ENCODE measurements around the gene NIPBL.
"Not testable (repeated sequence)": the region's sequence is repeated elsewhere in the genome, so short reads cannot be mapped to it uniquely, and the experiment has no call there.

The NIPBL gene

DNA sequence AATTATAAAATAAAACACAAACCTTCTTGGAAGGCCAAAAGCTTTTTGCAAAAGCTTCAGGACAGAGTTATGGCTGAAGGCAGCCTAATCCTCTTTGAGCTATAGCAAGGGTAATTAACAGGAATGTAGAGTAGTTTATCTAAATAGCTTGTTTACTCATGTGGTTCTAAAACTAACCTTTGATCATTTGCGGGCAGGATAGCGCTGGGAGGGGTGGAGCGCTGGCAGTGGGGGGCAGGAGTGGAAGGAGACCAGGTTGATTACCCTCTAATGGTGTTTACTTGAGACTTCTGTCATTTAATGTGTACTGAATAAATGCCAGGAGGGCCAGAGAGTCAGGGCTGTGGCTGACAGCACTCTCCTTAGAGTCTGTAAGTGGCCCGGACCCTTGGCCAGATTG lies 217.2 kb downstream of the NIPBL start:
- H3K4me1 ChIP-seq (ENCODE audit: control extremely low read depth in 1 of 4, control insufficient read depth in 4 of 4, insufficient read depth in 4 of 4, low read length in 3 of 4); DNase-seq; H3K4me3 ChIP-seq (ENCODE audit: control insufficient read depth in 1 of 7, extremely low read depth in 1 of 7, insufficient read depth in 4 of 7, low read depth in 2 of 7, low read length in 6 of 7); H3K27me3 ChIP-seq (replicated peaks in 2 of 5; ENCODE audit: control insufficient read depth in 4 of 5, insufficient read depth in 5 of 5, low read length in 4 of 5); H3K9me3 ChIP-seq (ENCODE audit: control extremely low read depth in 1 of 5, control insufficient read depth in 4 of 5, insufficient read depth in 2 of 5, low read depth in 1 of 5, low read length in 4 of 5); H3K36me3 ChIP-seq (ENCODE audit: control insufficient read depth in 4 of 4, insufficient read depth in 4 of 4, low read length in 3 of 4); POLR2A ChIA-PET; H3K27ac ChIP-seq (ENCODE audit: insufficient read depth in 1 of 2, low read depth in 1 of 2, low read length in 2 of 2, poor library complexity in 1 of 2, severe bottlenecking in 2 of 2): not testable (repeated sequence)
- WGBS (ENCODE audit: insufficient coverage), result 100% methylated on average over 4 of the region's 4 CpGs
- CTCF ChIA-PET, result interaction anchor here (0.9 kb wide), 1 partner anchor 80 kb away, joined by 3 read pairs; no protein-coding TSS in a partner anchor

DNA sequence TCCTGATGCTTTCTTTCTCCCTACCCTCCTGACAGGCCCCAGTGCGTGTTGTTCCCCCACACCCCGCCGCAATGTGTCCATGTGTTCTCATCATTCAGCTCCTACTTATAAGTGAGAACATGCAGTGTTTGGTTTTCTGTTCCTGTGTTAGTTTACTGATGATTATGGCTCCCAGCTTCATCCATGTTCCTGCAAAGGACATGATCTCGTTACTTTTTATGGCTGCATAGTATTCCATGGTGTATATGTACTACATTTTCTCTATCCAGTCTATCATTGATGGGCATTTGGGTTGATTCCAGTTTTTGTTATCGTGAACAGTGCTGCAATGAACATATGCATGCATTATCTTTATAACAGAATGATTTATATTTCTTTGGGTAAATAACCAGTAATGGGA lies 222.7 kb downstream of the NIPBL start:
- 100% methylated on average over 1 of the region's 5 CpGs for WGBS (ENCODE audit: insufficient coverage)
- H3K4me3 ChIP-seq (ENCODE audit: control insufficient read depth in 1 of 7, extremely low read depth in 1 of 7, insufficient read depth in 4 of 7, low read depth in 2 of 7, low read length in 6 of 7); DNase-seq; H3K27me3 ChIP-seq (replicated peaks in 2 of 5; ENCODE audit: control insufficient read depth in 4 of 5, insufficient read depth in 5 of 5, low read length in 4 of 5); H3K27ac ChIP-seq (ENCODE audit: insufficient read depth in 1 of 2, low read depth in 1 of 2, low read length in 2 of 2, poor library complexity in 1 of 2, severe bottlenecking in 2 of 2); H3K4me1 ChIP-seq (ENCODE audit: control extremely low read depth in 1 of 4, control insufficient read depth in 4 of 4, insufficient read depth in 4 of 4, low read length in 3 of 4); POLR2A ChIA-PET: not testable (repeated sequence)
- CTCF ChIA-PET, result interaction anchor here (1.0 kb wide), 1 partner anchor 12 kb away, joined by 3 read pairs; no protein-coding TSS in a partner anchor
- H3K36me3 ChIP-seq (ENCODE audit: control insufficient read depth in 4 of 4, insufficient read depth in 4 of 4, low read length in 3 of 4), result peaks cover 0 to 14% (median 4%) of the 10 kb centered on the region in 4 experiments
- peaks cover 0 to 29% (median 5%) of the 10 kb centered on the region in 5 experiments for H3K9me3 ChIP-seq (ENCODE audit: control extremely low read depth in 1 of 5, control insufficient read depth in 4 of 5, insufficient read depth in 2 of 5, low read depth in 1 of 5, low read length in 4 of 5)

DNA sequence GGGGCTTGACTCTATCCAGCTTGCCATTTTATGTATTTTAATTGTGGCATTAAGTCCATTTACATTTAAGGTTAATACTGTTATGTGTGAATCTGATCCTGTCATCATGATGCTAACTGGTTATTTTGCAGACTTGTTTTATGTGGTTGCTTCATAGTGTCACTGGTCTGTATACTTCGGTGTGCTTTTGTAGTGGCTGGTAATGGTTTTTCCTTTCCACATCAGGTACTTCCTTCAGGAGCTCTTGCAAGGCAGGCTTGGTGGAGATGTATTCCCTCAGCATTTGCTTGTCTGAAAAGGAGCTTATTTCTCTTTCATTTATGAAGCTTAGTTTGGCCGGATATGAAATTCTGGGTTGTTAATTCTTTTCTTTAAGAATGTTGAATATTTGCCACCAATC lies 226.7 kb downstream of the NIPBL start:
- Histone ChIP-seq H3K4me3 (ENCODE audit: control insufficient read depth in 1 of 7, extremely low read depth in 1 of 7, insufficient read depth in 4 of 7, low read depth in 2 of 7, low read length in 6 of 7) (no peak overlapping the region), H3K27me3 (replicated peaks in 2 of 5; ENCODE audit: control insufficient read depth in 4 of 5, insufficient read depth in 5 of 5, low read length in 4 of 5) (no peaks in the 10 kb centered on the region), H3K9me3 (ENCODE audit: control extremely low read depth in 1 of 5, control insufficient read depth in 4 of 5, insufficient read depth in 2 of 5, low read depth in 1 of 5, low read length in 4 of 5) (peaks cover 1 to 24% (median 5%) of the 10 kb centered on the region in 5 experiments), H3K36me3 (ENCODE audit: control insufficient read depth in 4 of 4, insufficient read depth in 4 of 4, low read length in 3 of 4) (peaks cover 11 to 46% (median 16%) of the 10 kb centered on the region in 4 experiments), H3K27ac (ENCODE audit: insufficient read depth in 1 of 2, low read depth in 1 of 2, low read length in 2 of 2, poor library complexity in 1 of 2, severe bottlenecking in 2 of 2) (no peak overlapping the region), H3K4me1 (ENCODE audit: control extremely low read depth in 1 of 4, control insufficient read depth in 4 of 4, insufficient read depth in 4 of 4, low read length in 3 of 4) (no peaks in the 10 kb centered on the region)
- ChIA-PET POLR2A (no interaction called here), CTCF (no interaction called here)
- 100% methylated on average over 1 of the region's 2 CpGs for WGBS (ENCODE audit: insufficient coverage)
- DNase-seq, result no peak

GRCh38 chr5:37109338-37109737 lies 232.8 kb downstream of the NIPBL start:
- 89% methylated on average over 1 of the region's 3 CpGs for WGBS (ENCODE audit: insufficient coverage)
- Histone ChIP-seq H3K9me3 (ENCODE audit: control extremely low read depth in 1 of 5, control insufficient read depth in 4 of 5, insufficient read depth in 2 of 5, low read depth in 1 of 5, low read length in 4 of 5) (peaks cover 0 to 8% (median 0%) of the 10 kb centered on the region in 5 experiments), H3K36me3 (ENCODE audit: control insufficient read depth in 4 of 4, insufficient read depth in 4 of 4, low read length in 3 of 4) (peaks cover 10 to 51% (median 24%) of the 10 kb centered on the region in 4 experiments), H3K4me3 (ENCODE audit: control insufficient read depth in 1 of 7, extremely low read depth in 1 of 7, insufficient read depth in 4 of 7, low read depth in 2 of 7, low read length in 6 of 7) (no peak overlapping the region), H3K27ac (ENCODE audit: insufficient read depth in 1 of 2, low read depth in 1 of 2, low read length in 2 of 2, poor library complexity in 1 of 2, severe bottlenecking in 2 of 2) (no peak overlapping the region), H3K4me1 (ENCODE audit: control extremely low read depth in 1 of 4, control insufficient read depth in 4 of 4, insufficient read depth in 4 of 4, low read length in 3 of 4) (peaks cover 8 to 24% (median 14%) of the 10 kb centered on the region in 4 experiments), H3K27me3 (replicated peaks in 2 of 5; ENCODE audit: control insufficient read depth in 4 of 5, insufficient read depth in 5 of 5, low read length in 4 of 5) (no peaks in the 10 kb centered on the region)
- POLR2A ChIA-PET, result no interaction called here
- CTCF ChIA-PET, result no interaction called here
- DNase-seq, result no peak

GRCh38 chr5:37110135-37110534 lies 233.6 kb downstream of the NIPBL start:
- peaks cover 5 to 53% (median 24%) of the 10 kb centered on the region in 4 experiments for H3K36me3 ChIP-seq (ENCODE audit: control insufficient read depth in 4 of 4, insufficient read depth in 4 of 4, low read length in 3 of 4)
- POLR2A ChIA-PET, result no interaction called here

GRCh38 chr5:37111426-37112382 lies 235.1 kb downstream of the NIPBL start:
- ChIA-PET CTCF (interaction anchor here (0.6 to 0.7 kb wide), 2 partner anchors 12 to 626 kb away, joined by 3 to 4 read pairs; no protein-coding TSS in a partner anchor), POLR2A (no interaction called here)
- Histone ChIP-seq H3K4me3 (ENCODE audit: control insufficient read depth in 1 of 7, extremely low read depth in 1 of 7, insufficient read depth in 4 of 7, low read depth in 2 of 7, low read length in 6 of 7) (peak overlapping the region in 1 of 7 experiments; percentile 43), H3K27ac (ENCODE audit: insufficient read depth in 1 of 2, low read depth in 1 of 2, low read length in 2 of 2, poor library complexity in 1 of 2, severe bottlenecking in 2 of 2) (peak overlapping the region; percentile 44 to 70), H3K9me3 (ENCODE audit: control extremely low read depth in 1 of 5, control insufficient read depth in 4 of 5, insufficient read depth in 2 of 5, low read depth in 1 of 5, low read length in 4 of 5) (peaks cover 0 to 5% (median 0%) of the 10 kb centered on the region in 5 experiments), H3K27me3 (replicated peaks in 2 of 5; ENCODE audit: control insufficient read depth in 4 of 5, insufficient read depth in 5 of 5, low read length in 4 of 5) (no peaks in the 10 kb centered on the region), H3K36me3 (ENCODE audit: control insufficient read depth in 4 of 4, insufficient read depth in 4 of 4, low read length in 3 of 4) (peaks cover 6 to 44% (median 24%) of the 10 kb centered on the region in 4 experiments), H3K4me1 (ENCODE audit: control extremely low read depth in 1 of 4, control insufficient read depth in 4 of 4, insufficient read depth in 4 of 4, low read length in 3 of 4) (peaks cover 8 to 24% (median 14%) of the 10 kb centered on the region in 4 experiments)
- DNase-seq, result peak; percentile 52 to 86 (median 79)
- WGBS (ENCODE audit: insufficient coverage), result no CpG with 5 or more reads among the region's 4 CpGs

More at GRCh38 chr5:37110135-37110534, 233.6 kb downstream of the NIPBL start:
- no peak for DNase-seq
- Histone ChIP-seq H3K4me1 (ENCODE audit: control extremely low read depth in 1 of 4, control insufficient read depth in 4 of 4, insufficient read depth in 4 of 4, low read length in 3 of 4) (peaks cover 8 to 24% (median 14%) of the 10 kb centered on the region in 4 experiments), H3K4me3 (ENCODE audit: control insufficient read depth in 1 of 7, extremely low read depth in 1 of 7, insufficient read depth in 4 of 7, low read depth in 2 of 7, low read length in 6 of 7) (no peak overlapping the region), H3K9me3 (ENCODE audit: control extremely low read depth in 1 of 5, control insufficient read depth in 4 of 5, insufficient read depth in 2 of 5, low read depth in 1 of 5, low read length in 4 of 5) (peaks cover 0 to 6% (median 0%) of the 10 kb centered on the region in 5 experiments), H3K27ac (ENCODE audit: insufficient read depth in 1 of 2, low read depth in 1 of 2, low read length in 2 of 2, poor library complexity in 1 of 2, severe bottlenecking in 2 of 2) (no peak overlapping the region), H3K27me3 (replicated peaks in 2 of 5; ENCODE audit: control insufficient read depth in 4 of 5, insufficient read depth in 5 of 5, low read length in 4 of 5) (no peaks in the 10 kb centered on the region)
- WGBS (ENCODE audit: insufficient coverage), result 100% methylated on average over 1 of the region's 1 CpG
- CTCF ChIA-PET, result no interaction called here

All from common myeloid progenitor, CD34-positive (primary cell).